ENCODE data around the gene COL4A3.

COL4A3 gene

GRCh38 chr2:227163998-227164762 is at the start of gene COL4A3, which contains the start of gene COL4A4:
Gene COL4A3, plus strand, starts transcription at chr2:227164624. Its CDS starts 103 bp downstream, at chr2:227164727.
Gene COL4A4, minus strand, starts transcription at chr2:227164205. Its CDS starts 16,722 bp downstream, at chr2:227147483.
- no peak for DNase-seq

DNA sequence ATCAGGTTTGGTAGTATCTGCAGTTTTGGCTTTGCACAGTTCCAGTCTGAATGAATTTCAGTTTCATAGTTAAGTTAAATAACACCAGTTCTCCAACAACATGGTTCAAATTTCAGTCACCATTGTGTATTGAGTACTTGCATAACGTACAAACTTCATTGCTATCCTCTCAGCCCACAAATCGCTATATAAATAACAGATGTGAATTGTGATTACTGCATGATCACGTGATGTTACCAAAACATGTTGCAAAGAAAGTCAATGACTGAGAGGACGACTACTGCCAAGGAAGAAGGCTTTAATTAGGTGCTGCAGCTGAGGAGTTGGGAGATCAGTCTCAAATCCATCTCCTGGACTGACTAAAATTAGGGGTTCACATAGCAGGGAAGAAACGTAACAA is 48.7 kb upstream of the COL4A3 start:
- no peak for DNase-seq

DNA sequence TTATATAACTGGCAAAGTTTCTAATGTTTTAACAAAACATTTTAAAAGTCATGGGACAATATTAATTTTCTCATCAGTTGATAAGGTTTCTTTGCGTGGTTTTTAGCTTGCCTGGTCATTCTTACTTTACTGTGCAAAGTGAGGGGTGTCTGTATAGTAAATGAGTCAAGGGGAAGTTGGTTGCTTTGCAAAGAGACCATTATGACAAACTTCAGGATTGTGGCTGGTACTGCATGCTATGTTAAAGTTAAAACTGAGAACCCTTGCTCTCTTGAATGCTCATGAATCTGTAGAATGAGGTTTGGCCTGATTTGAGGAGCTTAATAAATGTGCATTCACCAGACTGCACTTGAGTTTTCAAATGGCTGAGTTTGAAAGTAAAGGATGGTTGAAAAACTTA is 47.4 kb upstream of the COL4A3 start:
- DNase-seq = no peak

- DNase-seq = no peak
Measured at GRCh38 chr2:227117852-227118251, 46.6 kb upstream of the COL4A3 start.

GRCh38 chr2:227118353-227118752 is 46.1 kb upstream of the COL4A3 start:
- DNase-seq = no peak

GRCh38 chr2:227123697-227124096 is 40.7 kb upstream of the COL4A3 start:
- no peak for DNase-seq

- no peak for DNase-seq
Measured at GRCh38 chr2:227124811-227125210, 39.6 kb upstream of the COL4A3 start.

- no peak for DNase-seq
Measured at GRCh38 chr2:227125506-227125905, 38.9 kb upstream of the COL4A3 start.

- no peak for DNase-seq
Measured at GRCh38 chr2:227127201-227127600, 37.2 kb upstream of the COL4A3 start.

DNA sequence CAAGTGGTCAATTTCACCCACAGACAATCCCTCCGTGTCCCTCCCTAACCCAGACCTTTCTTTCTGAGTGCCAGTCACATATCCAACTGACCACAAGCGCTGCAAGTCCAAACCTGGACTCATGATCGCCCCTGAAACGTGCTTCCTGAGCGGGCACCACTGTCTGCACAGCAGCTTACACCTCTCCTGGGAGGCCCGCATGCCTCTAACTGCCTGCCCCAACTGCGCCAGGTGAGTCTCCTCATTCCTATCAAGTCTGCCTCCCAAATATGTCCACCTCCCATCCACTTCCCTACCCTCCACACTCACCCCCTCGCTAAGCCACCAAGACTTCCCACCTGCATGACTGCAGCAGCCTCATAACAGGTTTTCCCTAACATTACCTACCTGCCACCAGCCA is 33.8 kb upstream of the COL4A3 start:
- DNase-seq = no peak

DNA sequence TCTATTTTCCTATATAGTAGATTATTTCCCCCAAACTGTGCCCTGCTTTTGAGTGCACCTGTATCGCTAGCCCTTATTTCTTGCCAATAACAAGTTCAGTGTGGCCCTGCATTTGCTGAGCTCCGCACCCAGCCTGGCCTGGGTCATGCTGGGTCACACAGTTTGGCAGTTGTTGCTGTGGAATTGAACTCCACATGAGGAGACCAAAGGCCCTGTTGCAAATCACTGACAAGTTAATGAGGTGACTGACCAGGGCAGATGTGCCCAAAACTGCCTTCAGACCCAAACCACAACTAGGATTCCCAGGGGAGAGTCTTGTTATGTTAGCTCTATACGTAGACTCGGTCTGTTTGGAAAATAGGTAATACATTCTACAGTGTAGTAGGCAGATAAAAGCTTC is 31.4 kb upstream of the COL4A3 start:
- no peak for DNase-seq

- DNase-seq = no peak
Measured at GRCh38 chr2:227134591-227134990, 29.8 kb upstream of the COL4A3 start.

DNA sequence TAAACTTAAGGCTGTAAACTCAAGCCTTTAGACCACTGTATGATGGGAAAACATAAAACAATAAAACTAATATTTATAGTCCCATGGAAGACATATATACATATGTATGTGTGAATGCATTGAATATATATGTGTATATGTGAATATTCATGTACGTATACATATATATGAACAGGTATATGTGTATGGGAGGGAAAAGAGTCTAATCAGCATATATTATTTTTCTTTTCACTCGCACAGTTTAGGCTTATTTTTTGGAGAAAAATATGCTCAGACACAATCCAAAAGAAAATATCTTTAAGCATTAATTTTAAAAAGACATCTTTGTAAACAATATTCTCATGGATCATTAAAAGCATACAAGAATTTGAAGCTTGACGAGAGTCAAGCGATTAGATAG is 23.1 kb upstream of the COL4A3 start:
- DNase-seq = no peak

DNA sequence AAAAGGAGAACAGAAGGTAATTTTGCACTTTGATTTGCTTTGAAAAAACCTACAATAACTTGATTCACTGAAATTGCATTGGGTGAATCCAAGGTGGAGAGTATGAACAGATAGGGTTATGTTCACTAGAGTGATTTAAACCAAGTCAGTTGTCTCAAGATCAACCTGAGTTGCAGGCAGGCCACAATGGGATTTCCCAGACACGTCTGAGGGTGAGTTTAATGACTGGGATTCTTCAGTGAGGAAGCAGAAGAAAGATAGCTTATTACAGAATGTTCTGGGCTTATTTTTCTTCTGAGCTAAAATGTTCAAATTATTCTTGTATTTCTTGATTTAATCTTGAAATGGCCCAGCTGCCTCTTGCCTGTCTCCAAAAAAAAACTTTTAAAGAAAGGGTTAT is 20.5 kb upstream of the COL4A3 start:
- DNase-seq = no peak

DNA sequence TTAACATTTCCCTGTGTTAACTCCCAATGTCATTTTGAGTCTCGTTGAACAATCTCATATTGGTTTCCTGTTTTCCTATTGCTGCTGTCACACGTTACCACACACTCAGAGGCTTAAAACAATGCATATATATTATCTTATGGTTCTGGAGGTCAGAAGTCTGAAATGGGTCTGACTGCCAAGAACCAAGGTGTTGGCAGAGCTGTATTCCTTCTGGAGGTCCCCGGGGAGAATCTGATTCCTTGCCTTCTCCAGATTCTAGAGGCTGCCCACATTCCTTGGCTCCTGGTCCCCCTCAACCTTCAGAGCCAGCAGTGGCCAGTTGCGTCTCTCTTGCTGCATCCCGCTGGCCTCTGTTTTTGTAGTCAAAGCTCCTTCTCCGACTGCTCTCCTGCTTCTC is 18.0 kb upstream of the COL4A3 start:
- DNase-seq = no peak

DNA sequence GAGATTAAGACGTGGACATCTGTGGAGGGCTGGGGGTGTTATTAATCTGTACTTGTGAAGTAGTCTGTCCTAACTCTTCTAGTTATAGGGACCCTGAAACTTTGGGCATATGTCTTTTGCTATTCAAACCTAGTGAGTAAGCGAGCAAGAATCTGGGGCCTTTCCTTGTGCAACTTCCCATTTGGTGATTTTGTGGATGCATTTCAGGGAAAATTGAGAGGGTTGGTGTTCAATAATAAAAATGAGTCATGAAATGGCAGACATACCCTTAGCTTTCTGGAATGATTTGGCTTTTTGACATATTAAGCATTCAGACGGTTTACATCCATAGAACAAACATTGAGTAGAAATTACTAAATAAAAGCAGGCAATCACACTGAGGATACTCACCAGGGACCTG is 17.4 kb upstream of the COL4A3 start:
- DNase-seq = no peak

DNA sequence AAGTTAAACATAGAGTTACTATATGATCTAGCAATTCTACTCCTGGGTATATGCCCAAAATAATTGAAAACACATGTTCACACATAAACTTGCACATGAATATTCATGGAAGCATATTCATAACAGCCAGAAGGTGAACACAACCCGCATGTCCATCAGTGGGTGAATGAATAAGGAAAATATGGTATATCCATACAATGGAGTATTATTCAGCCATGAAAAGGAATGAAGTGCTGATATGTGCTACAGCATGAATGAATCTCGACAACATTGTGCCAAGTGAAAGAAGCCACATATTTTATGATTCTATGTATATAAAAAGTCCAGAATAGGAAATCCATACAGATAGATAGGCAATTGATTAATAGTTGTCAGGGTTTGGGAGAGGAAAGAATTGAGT is 16.3 kb upstream of the COL4A3 start:
- DNase-seq = no peak

- DNase-seq = no peak
Measured at GRCh38 chr2:227150222-227150936, 14.0 kb upstream of the COL4A3 start.

- no peak for DNase-seq
Measured at GRCh38 chr2:227152093-227152766, 12.2 kb upstream of the COL4A3 start.

- no peak for DNase-seq
Measured at GRCh38 chr2:227153307-227153706, 11.1 kb upstream of the COL4A3 start.

- no peak for DNase-seq
Measured at GRCh38 chr2:227153758-227154486, 10.5 kb upstream of the COL4A3 start.

DNA sequence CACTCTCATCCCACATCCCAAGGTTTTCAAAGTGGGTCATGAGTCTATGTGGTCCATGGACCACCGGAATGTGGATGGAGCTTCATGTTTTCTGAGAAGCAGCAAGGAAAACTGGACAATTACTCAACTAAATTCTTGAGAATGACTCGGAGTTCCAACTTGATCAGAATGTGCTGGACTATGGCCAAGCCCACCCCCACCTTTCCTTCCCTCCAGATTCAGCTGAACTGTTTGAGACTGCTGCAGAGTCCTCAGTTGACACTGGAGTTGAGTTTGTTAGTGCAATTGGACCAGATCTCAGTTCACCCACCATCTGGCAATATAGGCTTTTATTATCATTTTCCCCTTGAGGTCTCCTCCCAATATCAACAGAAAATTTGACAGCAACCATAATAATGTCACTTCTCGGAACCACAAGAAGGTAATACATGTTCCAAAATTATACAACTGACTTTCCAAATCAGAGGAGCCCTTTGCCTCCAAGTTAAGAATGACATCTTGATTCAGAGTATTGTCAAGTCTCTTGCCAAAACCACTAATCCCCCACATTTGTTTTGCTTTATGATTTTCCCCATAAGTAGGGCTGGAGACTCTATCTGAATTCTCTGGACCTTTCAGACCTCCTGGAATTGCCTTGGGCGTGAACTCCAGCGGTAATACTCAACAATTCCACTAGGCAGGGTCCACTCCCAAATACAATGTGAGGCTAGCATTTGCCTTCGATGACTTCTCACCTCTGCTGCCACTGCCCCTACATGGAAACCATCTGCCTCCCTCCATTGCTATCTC is 9.2 kb upstream of the COL4A3 start:
- no peak for DNase-seq

All from activated CD4-positive, CD25-positive, alpha-beta regulatory T cell treated with anti-CD3 and anti-CD28 coated beads, Interleukin-2, amount 50 U/mL, for 72 hours (primary cell).